DMS 273 (cell line): ENCODE measurements around the gene ERMARD.

Source experiments
- DNase-seq: peaks from one replicate; lab custom pipeline; 2025; ENCODE audit not compliant: unreplicated experiment; lab: John Stamatoyannopoulos, UW

Gene ERMARD

DNA sequence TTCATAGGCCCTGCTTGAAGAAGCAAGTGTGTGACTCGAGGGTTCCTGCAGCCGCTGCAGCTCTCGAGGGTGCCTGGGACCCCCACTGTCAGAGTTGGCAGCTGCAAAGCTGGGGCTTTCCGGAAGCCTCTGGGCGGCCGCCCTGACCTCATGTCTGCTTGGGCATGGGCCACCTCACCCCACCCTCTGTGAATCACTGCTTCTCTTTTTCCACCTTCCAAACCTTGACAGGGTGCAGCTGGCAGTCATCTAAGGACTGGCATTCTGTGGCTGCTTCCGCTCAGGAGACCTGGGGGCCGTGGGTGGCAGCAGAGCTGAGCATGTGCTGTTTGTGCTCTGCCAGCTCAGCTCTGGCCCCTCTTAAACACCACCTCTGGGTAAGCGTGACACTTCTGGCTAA is 32.0 kb downstream of the ERMARD start:
- DNase-seq = no peak

DNA sequence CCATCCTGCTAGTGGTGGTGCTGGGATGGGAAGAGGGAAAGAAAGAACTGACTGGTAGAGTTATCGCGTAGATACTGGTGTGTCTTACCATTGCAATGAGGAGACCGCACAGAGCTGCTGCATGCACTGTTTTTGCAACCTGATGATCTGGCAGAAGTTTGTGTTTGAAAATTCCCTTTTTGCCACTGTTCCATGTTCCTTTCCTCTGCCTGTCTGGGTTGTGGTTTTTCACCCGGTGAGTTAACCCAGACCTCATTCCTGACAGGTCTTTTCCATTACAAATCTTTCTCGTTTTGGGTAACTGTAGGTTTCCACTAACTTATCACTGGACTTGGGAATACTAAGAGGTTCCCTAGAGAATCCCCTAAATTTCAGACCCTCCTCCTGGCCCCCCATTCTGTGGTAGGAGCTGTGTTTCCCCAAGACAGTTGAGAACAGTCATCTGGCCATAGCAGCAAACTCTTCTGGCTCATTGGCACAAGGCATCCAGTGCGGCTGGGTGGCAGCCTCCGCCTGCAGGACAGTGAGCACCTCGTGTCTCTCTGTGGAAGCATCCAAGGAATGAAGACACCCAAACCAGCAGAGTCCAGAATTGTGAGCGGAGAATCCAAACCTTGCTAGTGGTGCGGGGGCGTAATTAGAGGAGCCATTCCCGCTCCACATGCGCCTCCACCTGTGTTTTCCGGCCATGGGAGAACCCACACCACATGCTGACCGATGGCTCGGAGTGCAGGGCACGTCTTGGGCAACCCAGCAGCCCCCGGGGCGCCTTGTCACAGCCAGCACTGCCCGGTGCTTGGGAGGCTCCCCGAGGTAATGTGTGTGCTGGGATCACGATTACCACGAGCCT is 32.8 kb downstream of the ERMARD start:
- no peak for DNase-seq

DNA sequence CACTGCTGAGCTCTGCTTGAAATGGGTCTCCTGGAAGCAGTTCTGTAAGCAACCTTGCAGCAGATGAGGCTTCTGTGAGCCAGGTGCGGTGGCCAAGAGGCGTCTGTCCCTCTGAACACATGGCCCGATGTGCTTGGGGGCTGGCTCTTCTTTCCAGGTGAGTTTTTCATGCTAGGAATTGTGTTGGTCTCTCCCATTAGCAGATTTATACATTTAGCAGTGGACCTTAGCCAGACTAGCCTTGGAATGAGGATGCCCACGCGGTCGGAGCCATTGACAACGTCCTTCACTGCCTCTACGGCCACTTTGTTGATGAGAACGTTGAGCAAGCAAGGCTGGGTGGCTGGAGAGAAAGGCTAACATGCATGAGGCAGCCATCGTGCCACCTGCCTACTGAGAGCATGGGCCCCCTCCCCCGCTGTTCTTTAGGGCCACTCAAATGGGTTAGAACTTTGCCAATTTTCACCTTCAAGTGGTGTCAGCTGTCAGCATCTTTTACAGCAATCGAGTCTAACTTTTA is 33.5 kb downstream of the ERMARD start:
- no peak for DNase-seq

DNA sequence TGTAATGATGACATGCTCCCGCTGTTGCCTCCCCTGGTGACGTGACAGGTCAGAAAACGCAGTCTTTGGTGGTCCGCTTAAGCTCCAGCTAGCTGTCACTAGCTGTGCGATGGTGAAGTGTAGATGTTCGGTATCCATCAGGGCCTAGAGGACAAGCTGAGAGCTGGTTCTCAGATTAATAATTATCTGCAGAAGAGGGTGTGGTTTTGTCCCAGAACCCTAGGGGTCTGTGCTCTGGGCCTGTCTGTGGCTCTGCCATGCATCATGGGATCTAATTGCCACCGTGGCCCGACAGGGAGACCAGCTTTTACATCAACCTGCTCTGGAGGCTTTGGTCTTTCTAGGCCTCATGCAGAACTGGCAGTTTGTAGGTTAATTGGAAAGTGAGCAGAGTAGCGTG is 34.1 kb downstream of the ERMARD start:
- DNase-seq = no peak

GRCh38 chr6:169786349-169786748 is 34.9 kb downstream of the ERMARD start:
- DNase-seq = no peak

- no peak for DNase-seq
Measured at GRCh38 chr6:169787797-169788196, 36.4 kb downstream of the ERMARD start.

- DNase-seq = no peak
Measured at GRCh38 chr6:169788809-169789145, 37.4 kb downstream of the ERMARD start.

- no peak for DNase-seq
Measured at GRCh38 chr6:169789146-169789943, 37.9 kb downstream of the ERMARD start.

GRCh38 chr6:169789944-169790927 is 38.8 kb downstream of the ERMARD start:
- DNase-seq = peak; percentile 88

- DNase-seq = peak; percentile 11
Measured at GRCh38 chr6:169791721-169792131, 40.3 kb downstream of the ERMARD start.

DNA sequence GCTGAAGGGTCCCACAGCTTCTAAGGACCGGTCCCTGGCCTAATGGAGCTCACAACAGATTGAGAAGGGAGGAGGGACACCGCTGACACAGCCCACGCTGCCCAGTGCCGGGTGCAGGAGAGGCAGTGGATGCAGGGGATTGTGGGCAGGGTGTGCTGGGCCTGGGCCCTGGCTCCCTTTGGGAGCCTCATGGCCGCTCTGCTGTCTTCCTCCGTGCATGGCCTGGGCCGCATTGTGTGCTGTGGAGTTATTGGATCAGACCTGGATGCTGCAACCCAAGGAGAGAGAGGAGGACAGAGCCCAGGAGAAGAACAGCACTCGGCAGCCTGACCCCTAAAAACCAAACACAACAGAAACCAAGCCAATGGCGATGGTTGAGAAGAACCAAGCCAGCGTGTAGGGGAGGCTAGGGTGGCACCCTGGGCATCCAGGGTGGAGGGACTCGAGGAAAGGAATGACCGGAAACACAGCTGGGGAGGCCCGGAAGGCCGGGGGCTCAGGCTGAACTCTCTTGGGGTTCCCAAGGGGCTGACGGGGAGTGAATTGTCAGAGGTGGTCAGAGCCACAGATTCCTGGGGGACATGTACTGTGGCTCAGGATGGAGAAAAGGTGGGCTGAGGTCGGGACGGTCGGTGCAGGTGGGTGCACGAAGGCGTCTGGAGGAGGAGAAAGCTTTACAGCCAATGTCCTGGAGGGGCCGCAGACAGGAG is 41.0 kb downstream of the ERMARD start:
- DNase-seq = no peak

- peak; percentile 59 for DNase-seq
Measured at GRCh38 chr6:169793408-169793807, 42.0 kb downstream of the ERMARD start.

DNA sequence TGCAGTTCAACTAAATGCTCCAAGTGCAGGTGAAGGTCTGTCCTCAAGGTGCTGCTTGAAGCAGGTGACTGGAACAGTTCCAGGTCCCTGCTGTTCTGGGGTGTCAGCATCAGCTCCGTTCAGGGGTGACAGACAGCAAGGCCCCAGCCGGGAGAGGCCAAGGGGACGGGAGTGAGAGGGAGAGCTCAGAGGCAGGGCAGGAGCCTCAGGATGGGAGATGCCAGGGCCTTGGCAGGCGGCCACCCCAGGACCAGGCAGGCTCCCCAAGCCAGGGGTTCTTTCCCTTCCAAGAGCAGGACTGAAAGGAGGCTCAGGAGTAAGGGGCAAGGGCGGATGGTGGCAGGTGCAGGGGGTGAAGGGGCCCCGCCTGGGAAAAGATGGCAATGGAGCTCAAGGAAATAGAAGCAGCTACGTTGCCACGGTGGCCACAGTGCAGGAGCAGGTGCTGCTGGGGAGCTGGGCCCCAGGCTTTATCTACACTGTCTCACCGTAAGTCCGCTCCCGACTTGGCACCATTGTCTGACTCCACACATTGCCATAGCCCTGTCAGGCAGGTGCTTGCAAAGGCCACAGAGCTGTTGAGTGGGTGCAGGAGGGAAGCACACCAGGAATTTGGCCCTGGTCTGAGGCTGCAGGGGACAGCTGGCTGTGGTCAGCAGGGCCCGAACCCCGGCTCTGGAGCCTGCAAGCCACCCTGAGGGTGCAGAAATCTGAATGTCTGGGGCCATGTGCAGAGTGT is 43.1 kb downstream of the ERMARD start:
- peak; percentile 15 for DNase-seq

GRCh38 chr6:169795196-169795595 is 43.8 kb downstream of the ERMARD start:
- DNase-seq = no peak

- DNase-seq = no peak
Measured at GRCh38 chr6:169798764-169799473, 47.5 kb downstream of the ERMARD start.

GRCh38 chr6:169799474-169799926 is 48.1 kb downstream of the ERMARD start:
- DNase-seq = no peak

DNA sequence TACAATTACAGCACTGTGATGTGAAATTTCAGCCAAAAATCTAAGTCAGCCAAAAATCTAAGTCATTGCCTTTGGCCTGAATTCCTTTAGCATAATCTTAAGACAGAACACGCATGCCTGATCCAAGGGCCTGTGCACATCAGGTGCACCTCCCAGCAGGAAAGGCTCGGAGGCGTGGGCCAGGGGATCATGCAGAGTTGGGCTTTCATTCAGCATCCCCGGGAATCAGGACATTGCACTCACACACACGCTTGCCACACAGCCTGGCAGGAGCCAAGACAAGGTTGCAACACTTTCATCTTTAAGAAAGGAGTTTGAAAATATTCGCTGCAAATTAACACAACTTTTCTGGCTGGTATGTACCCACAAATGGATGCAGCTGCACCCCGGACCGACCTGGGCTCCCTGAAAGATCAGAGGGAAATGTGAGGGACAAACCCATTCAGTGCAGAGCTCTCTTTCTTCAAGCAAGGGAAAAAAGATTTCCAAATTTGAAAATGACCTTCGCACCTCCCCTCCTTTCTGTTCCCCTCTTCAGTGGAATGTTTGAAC is 48.8 kb downstream of the ERMARD start:
- no peak for DNase-seq

DNA sequence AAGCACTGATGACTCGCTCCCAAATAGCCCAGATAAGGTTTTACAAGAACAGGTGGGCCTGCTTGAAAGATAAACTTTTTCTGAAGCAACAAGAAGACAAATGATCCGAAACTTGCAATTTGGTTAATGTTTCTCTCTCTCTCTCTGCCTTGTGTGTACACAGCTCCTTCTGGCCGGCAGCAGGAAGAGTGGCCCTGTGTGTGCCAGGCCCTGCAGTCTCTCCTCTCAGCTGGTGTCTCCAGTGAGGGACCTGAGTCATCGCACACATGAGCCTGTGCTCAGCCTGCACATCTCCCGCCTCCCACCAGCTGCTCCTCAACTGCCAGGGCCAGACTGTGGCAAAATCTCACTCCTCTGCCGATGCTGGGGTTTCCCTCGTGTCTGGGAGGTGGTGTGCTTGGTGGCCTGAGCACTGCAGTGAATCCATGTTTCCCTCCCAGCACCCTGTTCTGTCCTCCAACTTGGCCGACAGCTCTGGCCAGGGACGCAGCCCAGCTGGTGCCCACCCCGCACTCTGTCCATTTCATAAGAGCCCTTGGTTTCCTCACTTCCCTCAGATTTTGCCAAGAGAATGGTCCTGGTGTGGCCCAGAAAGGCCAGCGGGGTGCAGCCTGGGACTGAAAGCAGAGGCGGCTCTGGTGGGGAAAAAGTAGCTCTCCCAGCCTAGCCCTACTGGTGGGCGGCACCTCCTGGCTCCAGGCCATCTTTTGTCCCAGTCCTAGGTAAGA is 49.4 kb downstream of the ERMARD start:
- peak; percentile 82 for DNase-seq
